GM19351 (cell line): ENCODE results near the gene C2orf68.
A peak's percentile ranks its signal among the peaks of the same experiment; 100 is the strongest.
"Not testable (repeated sequence)": the region's sequence is repeated elsewhere in the genome, so short reads cannot be mapped to it uniquely, and the experiment has no call there.

ENCODE experiments used
- ATAC-seq: cut with Tn5 transposase; IDR thresholded peaks from one replicate; pipeline ENCODE4 v1.9.1; 2021; ENCODE audit warnings: mild to moderate bottlenecking, moderate library complexity; ENCODE audit not compliant: unreplicated experiment

The C2orf68 gene

GRCh38 chr2:85611705-85612587, at the start of gene C2orf68:
Gene C2orf68 (minus strand): TSS chr2:85612066. CDS start chr2:85611984, 82 bp downstream.
- ATAC-seq = peak; percentile 76

- ATAC-seq = no peak
These were observed 49.4 kb upstream of the C2orf68 start for GRCh38 chr2:85661139-85661858.

DNA sequence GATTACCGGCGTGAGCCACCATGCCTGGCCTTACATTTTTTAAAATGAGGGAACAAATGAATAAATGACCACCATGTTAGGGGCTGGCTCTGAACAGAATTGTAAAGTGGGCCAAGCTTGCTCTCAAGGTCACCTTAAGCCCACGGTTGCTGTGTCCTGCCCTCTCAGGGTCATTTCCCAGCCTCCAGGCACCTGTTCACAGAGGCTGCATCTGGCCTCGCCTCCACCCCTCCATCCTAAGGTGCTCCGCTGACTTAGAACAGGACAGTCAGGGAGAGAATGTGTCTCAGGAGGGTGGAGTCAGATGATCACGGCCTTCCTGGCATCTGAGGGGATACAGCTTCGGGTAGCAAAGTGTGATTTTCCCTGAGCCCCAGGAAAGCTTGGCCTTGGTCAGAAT, 48.9 kb upstream of the C2orf68 start:
- ATAC-seq = no peak

DNA sequence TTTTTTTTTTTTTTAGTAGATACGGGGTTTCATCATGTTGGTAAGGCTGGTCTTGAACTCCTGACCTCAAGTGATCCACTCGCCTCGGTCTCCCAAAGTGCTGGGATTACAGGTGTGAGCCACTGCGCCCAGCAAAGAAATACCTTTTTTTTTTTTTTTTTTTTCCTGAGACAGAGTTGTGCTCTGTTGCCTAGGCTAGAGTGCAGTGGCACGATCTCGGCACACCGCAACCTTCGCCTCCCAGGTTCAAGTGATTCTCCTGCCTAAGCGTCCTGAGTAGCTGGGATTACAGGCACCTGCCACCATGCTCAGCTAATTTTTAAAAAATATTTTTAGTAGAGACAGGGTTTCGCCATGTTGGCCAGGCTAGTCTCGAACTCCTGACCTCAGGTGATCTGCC, 48.4 kb upstream of the C2orf68 start:
- not testable (repeated sequence) for ATAC-seq

- ATAC-seq = no peak
These were observed 47.6 kb upstream of the C2orf68 start for GRCh38 chr2:85659324-85659981.

DNA sequence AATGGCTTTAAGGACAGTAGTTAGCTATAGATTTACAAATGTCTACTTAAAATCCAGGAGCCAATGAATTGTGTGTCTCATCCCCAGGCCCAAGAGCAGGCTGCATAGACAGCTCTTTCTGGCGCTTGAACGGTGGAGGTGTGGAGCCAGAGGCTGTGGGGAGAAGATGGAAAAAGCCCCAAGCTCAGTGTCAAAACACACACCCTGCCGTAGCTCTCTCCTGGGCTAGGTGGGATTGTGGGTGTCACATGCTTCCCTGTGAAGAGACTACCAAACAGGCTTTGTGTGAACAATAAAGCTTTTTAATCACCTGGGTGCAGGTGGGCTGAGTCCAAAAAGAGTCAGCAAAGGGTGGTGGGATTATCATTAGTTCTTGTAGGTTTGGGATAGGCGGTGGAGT, 45.5 kb upstream of the C2orf68 start:
- ATAC-seq = not testable (repeated sequence)

- no peak for ATAC-seq
These were observed 44.6 kb upstream of the C2orf68 start for GRCh38 chr2:85656468-85656867.

DNA sequence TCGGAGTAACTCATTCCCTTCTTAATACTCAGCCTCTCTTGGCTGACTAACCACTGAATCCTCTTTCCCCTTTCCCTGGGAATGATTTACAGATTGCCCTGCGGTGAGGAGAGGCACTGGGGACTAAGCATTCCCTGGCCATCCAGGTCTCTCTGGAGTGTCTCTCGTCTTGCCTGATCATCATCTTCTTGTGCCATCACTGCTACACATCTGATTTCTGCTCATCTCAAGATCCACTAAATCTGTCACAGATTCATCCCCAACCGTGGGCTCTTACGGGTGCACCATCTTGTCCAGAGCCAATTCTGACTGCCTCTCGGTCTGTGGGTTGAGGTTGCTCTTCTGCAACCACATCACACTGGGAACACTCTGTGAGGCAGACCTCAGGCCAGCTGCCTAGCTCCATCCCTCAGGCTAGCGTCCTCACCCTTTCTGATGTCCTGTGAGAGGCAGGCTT, 44.1 kb upstream of the C2orf68 start:
- no peak for ATAC-seq

DNA sequence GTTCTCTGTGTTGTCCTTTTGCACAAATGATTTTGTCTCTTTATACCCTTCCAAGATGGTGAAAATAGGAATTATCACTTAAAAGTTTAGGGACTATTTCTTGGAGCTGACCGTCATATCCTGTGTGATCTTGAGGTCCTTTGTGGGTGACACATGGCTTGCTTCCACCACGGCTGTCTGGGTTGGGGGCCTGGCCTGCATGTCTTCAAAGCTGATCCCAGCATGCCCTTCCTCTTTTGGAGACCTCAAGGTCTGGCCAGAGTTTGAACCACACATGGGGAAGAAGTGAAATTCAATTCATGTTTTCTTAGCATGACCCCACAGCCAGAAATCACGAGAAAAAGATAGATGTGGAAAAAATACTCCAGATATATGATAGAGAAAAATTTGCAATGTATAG, 42.1 kb upstream of the C2orf68 start:
- ATAC-seq = no peak

GRCh38 chr2:85652056-85652455, 40.2 kb upstream of the C2orf68 start:
- no peak for ATAC-seq

- no peak for ATAC-seq
These were observed 39.2 kb upstream of the C2orf68 start for GRCh38 chr2:85651097-85651496.

- ATAC-seq = no peak
These were observed 38.6 kb upstream of the C2orf68 start for GRCh38 chr2:85650456-85650855.

DNA sequence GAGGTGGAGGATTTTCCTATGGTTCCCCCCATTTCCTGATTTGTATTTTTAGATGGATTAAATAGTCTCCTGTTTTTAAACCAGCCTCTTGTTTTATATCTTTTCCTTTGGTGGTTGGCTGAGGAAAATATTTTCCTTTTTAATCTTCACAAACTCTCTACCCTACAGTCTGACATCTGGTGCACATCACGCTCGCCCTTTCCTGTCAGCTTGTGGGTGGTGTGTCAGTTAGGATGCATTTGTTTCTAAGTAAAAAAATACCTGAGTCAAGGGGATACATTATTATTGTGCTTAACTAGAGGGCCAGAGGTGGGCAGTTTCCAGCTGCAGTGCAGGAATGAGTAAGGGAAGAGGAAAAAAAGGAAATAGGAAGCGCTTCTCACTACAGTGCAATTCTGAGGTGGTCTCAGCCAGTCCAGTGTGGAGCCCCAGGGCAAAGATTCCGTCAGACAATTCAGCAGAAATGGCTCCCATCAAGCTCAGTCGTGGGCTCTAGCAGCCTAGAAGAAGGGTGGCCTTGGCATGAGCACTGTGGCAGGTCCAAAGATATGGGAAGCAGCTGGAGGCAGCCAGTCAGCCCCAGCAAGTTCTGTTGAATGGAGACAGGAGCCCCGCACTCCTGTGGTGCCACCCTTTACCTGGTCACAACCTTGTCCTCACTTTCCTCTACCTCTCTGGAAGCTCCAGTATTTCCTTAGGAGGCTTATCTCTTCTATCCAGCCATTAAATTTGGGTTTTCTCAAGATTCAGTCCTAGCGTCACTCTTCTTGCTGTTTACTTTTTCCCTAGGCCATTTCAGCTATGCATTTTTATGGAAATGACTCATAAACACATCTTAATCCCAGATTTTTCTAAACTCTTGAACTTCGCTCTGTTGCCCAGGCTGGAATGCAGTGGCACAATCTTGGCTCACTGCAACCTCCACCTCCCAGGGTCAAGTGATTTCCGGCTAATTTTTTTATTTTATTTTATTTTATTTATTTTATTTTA, 37.6 kb upstream of the C2orf68 start:
- ATAC-seq = no peak

DNA sequence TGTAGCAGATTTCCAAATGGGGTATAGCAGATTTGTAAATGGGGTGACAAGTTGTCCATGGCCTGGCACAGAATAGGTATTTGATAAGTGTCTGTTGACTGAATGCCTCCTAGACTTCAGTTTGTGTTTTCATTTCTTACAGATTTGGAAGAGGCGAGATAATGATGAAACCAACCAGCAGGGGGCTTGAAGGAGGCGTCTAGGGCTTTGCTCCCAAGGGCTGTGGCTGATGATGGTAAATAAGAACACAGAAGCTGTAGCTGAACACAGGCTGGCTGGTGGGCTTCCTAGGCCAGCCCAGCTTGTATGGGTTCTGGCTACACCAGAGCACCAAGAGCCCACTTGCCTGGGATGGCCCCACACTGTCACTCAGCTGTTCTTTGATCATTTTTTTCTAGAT, 36.8 kb upstream of the C2orf68 start:
- ATAC-seq = no peak

DNA sequence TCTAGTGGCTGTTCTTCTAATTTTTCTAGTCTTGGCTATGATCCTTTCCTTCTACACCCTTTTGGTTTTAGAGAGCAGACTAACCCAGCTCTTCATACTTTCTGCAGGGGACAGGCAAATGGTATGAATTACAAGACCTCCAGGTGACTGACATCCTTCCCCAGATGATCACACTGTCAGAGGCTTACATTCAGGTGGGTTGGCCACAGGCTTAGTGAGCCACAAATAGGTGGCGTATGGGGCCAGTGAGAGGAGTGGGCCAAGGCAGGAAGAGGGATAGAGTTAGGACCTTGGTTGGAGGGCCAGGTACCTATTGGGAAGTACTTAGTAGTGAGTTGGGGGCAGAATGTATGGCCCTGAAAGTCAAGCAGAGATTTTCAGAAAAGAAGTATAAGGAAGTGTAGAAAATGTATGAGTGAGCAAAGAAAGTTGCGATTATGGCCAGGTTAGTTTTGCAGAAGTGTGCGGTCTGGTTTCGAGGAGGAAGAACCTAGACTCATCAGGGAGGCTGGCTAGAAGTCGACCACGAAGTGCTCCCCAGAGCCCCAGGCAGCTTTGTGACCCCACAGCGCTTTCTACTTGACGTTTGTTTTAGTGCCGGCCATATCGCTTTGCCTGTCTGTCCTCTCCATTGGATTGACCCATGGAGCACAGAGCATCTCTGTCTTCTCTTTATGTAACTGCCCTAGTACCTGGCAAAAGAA, 36.1 kb upstream of the C2orf68 start:
- peak; percentile 85 for ATAC-seq

DNA sequence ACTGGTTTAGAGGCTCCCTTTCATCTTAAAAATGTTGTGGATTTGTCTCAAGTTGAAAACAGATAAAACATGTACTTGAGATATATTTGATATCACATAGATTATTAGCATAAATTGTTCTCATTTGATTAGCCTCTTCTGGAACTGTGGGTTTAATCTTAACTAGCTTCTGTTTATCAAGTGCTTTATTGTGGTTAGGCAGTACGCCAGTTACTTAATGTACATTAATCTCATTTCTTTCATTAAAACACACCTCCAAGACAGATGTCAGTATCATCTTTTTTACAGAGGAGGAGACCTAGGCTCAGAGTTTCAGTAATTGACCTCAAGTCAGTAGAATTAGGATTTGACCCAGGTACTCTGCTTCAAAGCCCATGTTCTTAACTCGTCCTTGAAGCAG, 34.3 kb upstream of the C2orf68 start:
- ATAC-seq = no peak

GRCh38 chr2:85644909-85645308, 33.0 kb upstream of the C2orf68 start:
- ATAC-seq = no peak

DNA sequence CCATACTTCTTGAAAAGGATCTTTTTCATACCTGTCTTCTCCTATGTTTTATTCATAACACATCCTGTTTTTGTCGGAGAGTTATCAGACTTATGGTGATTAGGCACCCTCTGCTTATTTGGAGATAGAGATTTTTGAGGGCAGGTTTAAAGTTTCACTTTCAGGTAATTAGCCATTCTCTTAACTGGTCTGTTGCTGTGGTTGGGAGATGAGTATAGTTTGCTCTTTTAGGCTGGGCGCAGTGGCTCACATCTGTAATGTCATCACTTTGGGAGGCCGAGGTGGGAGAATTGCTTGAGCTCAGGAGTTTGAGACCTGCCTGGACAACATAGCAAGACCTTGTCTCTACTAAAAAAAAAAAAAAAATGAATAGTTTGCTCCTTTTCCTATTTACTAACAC, 30.9 kb upstream of the C2orf68 start:
- peak; percentile 64 for ATAC-seq

DNA sequence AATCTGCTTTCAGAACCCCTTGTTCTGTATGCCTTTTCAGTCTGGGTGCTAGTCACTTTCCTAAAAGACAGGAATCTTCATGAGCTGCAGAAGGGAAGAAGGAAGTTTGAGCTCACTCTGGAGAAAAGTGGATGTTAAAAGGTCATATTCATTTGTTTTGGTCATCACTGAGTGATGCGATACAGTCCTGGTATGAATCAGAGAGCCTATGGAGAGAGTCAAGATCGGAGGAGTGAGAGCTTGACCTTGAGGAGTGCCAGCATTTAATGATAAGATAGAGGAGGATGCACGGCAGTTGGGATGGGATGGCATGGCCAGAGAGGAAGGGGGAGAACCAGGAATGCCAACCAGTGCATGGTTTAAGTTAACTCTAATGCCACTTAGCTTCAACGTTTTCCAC, 23.8 kb upstream of the C2orf68 start:
- ATAC-seq = no peak

DNA sequence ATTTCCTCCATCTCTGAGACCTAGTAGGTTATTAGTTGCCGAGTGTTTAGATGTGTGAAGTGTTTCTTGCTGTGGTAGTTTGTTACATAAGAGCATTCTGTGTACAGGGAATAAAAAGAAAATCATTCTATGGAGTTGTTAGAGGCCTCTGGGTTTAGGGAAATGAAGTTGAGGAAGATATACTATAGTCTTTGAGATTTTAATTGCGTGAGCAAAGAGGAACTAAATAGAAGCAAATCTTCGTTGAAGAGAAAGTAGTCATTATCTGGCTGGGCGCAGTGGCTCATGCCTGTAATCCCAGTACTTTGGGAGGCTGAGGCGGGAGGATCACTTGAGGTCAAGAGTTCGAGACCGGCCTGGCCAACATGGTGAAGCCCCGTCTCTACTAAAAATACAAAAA, 23.1 kb upstream of the C2orf68 start:
- no peak for ATAC-seq
